WERI-Rb-1 (cell line): Measurements from ENCODE around the gene ANXA4.

Experiments used
- DNase-seq: peaks from one replicate; pipeline ENCODE4 v3.0.0-alpha.2; 2020
- H3K27ac ChIP-seq: fragments of 250-450 bp; sonication (Bioruptor Pico); 2 replicates; pipeline ENCODE4 v1.5.1; 2020; ENCODE audit warnings: mild to moderate bottlenecking, moderate library complexity
- H3K27me3 ChIP-seq: fragments of 250-450 bp; sonication (Bioruptor Pico); 2 replicates; pipeline ENCODE4 v1.5.1; 2021; ENCODE audit warnings: mild to moderate bottlenecking, low read depth, moderate library complexity; ENCODE audit not compliant: insufficient read depth, severe bottlenecking
- H3K36me3 ChIP-seq: fragments of 250-450 bp; sonication (Bioruptor Pico); 2 replicates; pipeline ENCODE4 v1.5.1; 2020; ENCODE audit warnings: mild to moderate bottlenecking, moderate library complexity
- H3K4me3 ChIP-seq: 2 replicates; pipeline ENCODE4 v1.5.1; 2011; ENCODE audit warnings: low read depth, mild to moderate bottlenecking, control low read depth, low read length
- H3K9me3 ChIP-seq: fragments of 250-450 bp; sonication (Bioruptor Pico); 2 replicates; pipeline ENCODE4 v1.5.1; 2021; ENCODE audit warnings: mild to moderate bottlenecking, moderate library complexity; ENCODE audit not compliant: severe bottlenecking
- CTCF ChIP-seq: IDR thresholded peaks from 2 replicates; pipeline ENCODE4 v1.5.1; 2011; ENCODE audit warnings: low read depth, mild to moderate bottlenecking, control low read depth, inconsistent platforms, low read length

Gene ANXA4

DNA sequence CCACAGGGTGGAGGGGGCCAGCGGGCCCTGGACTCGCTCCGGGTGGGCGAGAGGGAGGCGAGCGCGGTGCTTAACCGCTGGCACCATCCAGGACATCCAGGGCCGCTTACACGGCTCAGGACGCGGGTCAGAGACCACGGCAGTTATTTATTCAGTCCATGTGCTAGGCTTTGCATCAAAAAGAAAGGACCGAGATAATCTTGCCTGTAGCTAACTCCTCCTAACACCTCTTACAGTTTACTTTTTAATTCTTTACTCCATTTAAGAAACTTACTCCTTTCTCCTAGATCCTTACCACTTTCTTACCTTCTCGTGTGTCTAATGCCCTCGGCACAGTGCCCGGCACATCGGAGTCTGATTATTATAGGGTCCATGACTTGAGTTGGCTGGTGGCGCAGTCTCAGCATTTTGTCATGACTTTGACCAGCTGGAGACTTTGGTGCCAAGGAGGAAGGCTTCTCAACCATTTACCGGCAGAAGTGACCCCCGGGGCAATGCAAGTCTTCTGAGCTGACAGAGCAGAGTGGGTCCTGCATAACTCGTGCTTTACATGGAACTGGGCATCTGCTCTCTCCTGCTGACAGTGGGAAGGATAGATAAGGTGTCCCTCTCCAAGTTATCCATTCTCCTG is 503 bp downstream of the ANXA4 start:
- Histone ChIP-seq H3K27ac (peak overlapping the region; percentile 80), H3K36me3 (no peaks in the 10 kb centered on the region), H3K27me3 (no peaks in the 10 kb centered on the region), H3K4me3 (peak overlapping the region; percentile 74), H3K9me3 (no peaks in the 10 kb centered on the region)
- DNase-seq = no peak
- TF ChIP-seq CTCF = no peak

GRCh38 chr2:69743847-69744264 is 1.9 kb downstream of the ANXA4 start:
- Histone ChIP-seq H3K36me3 (no peaks in the 10 kb centered on the region), H3K27ac (no peak overlapping the region), H3K9me3 (no peaks in the 10 kb centered on the region), H3K27me3 (no peaks in the 10 kb centered on the region), H3K4me3 (no peak overlapping the region)
- DNase-seq = no peak
- no peak for TF ChIP-seq CTCF

DNA sequence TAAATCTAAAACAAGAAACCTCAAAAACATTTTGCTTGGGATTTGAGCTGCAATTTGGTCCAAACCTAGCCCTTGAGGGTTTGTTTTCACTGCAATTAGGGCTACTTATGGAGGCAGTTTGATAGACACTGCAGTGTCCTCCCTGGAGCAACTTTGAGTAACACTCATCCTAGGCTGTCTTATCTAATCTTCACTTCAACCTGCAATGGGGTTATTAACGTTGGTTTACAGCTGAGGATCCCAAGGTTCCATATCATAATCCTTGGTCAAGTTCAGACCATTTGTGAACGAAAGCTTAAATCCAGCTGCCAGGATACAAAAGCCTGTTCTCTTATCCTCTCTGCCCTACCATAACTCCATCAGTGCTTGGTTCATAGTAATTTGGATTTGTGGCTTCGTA is 2.5 kb downstream of the ANXA4 start:
- no peak for TF ChIP-seq CTCF
- no peak overlapping the region for H3K27ac ChIP-seq
- H3K36me3 ChIP-seq = no peaks in the 10 kb centered on the region
- no peaks in the 10 kb centered on the region for H3K9me3 ChIP-seq
- H3K4me3 ChIP-seq = no peak overlapping the region
- no peaks in the 10 kb centered on the region for H3K27me3 ChIP-seq
- DNase-seq = no peak

- Histone ChIP-seq H3K27me3 (no peaks in the 10 kb centered on the region), H3K9me3 (no peaks in the 10 kb centered on the region), H3K27ac (no peak overlapping the region), H3K4me3 (no peak overlapping the region), H3K36me3 (no peaks in the 10 kb centered on the region)
- DNase-seq = no peak
- no peak for TF ChIP-seq CTCF
These were observed 3.1 kb downstream of the ANXA4 start for GRCh38 chr2:69745035-69745434.

GRCh38 chr2:69750246-69750645 is 8.3 kb downstream of the ANXA4 start:
- Histone ChIP-seq H3K36me3 (no peaks in the 10 kb centered on the region), H3K27me3 (no peaks in the 10 kb centered on the region), H3K27ac (no peak overlapping the region), H3K9me3 (no peaks in the 10 kb centered on the region), H3K4me3 (no peak overlapping the region)
- no peak for TF ChIP-seq CTCF
- no peak for DNase-seq

DNA sequence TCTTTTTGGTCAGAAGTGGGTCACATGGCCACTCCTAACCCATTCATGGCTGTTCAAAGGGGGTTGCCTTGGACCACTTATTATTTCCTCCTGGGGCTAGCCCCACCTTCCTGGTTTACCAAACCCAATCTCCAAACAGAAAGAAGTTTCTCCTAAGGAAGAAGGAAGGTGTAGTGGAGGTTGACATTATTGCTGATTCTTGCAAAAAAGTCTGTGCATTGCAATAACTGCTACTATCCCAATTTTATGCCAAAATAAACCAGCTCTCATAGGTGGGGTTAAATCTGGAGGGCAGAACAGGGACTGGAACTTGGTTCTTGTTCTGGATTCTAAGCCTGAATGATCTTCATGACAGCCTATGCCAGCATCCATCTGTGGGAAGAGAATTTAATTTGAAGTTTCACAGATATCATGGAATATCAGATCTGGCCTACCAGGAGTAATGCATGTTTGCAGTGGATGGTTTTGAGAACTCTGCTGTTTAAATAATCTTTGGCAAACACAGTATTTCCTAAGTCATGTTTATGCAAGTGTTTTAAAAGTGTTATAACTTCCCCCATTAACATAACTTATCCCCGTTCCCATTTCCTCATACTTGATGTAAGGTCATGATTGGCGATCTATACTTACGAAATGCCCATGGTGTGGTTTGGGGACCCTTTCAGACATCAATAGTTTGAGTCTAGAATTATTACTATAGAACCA is 11.9 kb downstream of the ANXA4 start:
- no peaks in the 10 kb centered on the region for H3K9me3 ChIP-seq
- no peak overlapping the region for H3K27ac ChIP-seq
- no peak for DNase-seq
- no peak for TF ChIP-seq CTCF
- no peak overlapping the region for H3K4me3 ChIP-seq
- H3K27me3 ChIP-seq = no peaks in the 10 kb centered on the region
- no peaks in the 10 kb centered on the region for H3K36me3 ChIP-seq
